HG03521 (cell line): Measurements from ENCODE around the gene XYLT1.
A peak's percentile ranks its signal among the peaks of the same experiment; 100 is the strongest.

Experiments used
- ATAC-seq: cut with Tn5 transposase; IDR thresholded peaks from one replicate; pipeline ENCODE4 v1.9.1; 2021; ENCODE audit warnings: mild to moderate bottlenecking, moderate library complexity; ENCODE audit not compliant: unreplicated experiment

Gene XYLT1

GRCh38 chr16:17166095-17166494, 304.7 kb downstream of the XYLT1 start:
- ATAC-seq = no peak

GRCh38 chr16:17162560-17162959, 308.2 kb downstream of the XYLT1 start:
- no peak for ATAC-seq

- ATAC-seq = no peak
Observed at GRCh38 chr16:17160920-17161431, 309.8 kb downstream of the XYLT1 start.

GRCh38 chr16:17160285-17160853, 310.4 kb downstream of the XYLT1 start:
- no peak for ATAC-seq

GRCh38 chr16:17159617-17160016, 311.1 kb downstream of the XYLT1 start:
- no peak for ATAC-seq

- ATAC-seq = no peak
Observed at GRCh38 chr16:17155936-17156335, 314.8 kb downstream of the XYLT1 start.

GRCh38 chr16:17155485-17155884, 315.3 kb downstream of the XYLT1 start:
- ATAC-seq = no peak

GRCh38 chr16:17154981-17155380, 315.8 kb downstream of the XYLT1 start:
- no peak for ATAC-seq

GRCh38 chr16:17152311-17152710, 318.4 kb downstream of the XYLT1 start:
- no peak for ATAC-seq

GRCh38 chr16:17151335-17151734, 319.4 kb downstream of the XYLT1 start:
- no peak for ATAC-seq

GRCh38 chr16:17149904-17150483, 320.8 kb downstream of the XYLT1 start:
- no peak for ATAC-seq

- ATAC-seq = no peak
Observed at GRCh38 chr16:17147942-17148341, 322.8 kb downstream of the XYLT1 start.

- no peak for ATAC-seq
Observed at GRCh38 chr16:17145029-17145428, 325.7 kb downstream of the XYLT1 start.

- ATAC-seq = no peak
Observed at GRCh38 chr16:17144431-17144830, 326.3 kb downstream of the XYLT1 start.

- no peak for ATAC-seq
Observed at GRCh38 chr16:17143546-17144419, 327.0 kb downstream of the XYLT1 start.

GRCh38 chr16:17138801-17139200, 332.0 kb downstream of the XYLT1 start:
- ATAC-seq = no peak

- ATAC-seq = no peak
Observed at GRCh38 chr16:17135439-17135838, 335.3 kb downstream of the XYLT1 start.

GRCh38 chr16:17134586-17134985, 336.2 kb downstream of the XYLT1 start:
- peak; percentile 83 for ATAC-seq

- ATAC-seq = no peak
Observed at GRCh38 chr16:17133851-17134250, 336.9 kb downstream of the XYLT1 start.

GRCh38 chr16:17131351-17131750, 339.4 kb downstream of the XYLT1 start:
- ATAC-seq = no peak

GRCh38 chr16:17130733-17131132, 340.0 kb downstream of the XYLT1 start:
- no peak for ATAC-seq

GRCh38 chr16:17129971-17130370, 340.8 kb downstream of the XYLT1 start:
- ATAC-seq = no peak
